Endothelial cell of umbilical vein (primary cell): ENCODE data around the gene FMN2.

ENCODE experiments used
- EZH2 ChIP-seq: IDR thresholded peaks from 2 replicates; pipeline ENCODE4 v1.6.1; 2012; ENCODE audit warnings: borderline replicate concordance, low read depth, mild to moderate bottlenecking, moderate library complexity, low read length, inconsistent platforms; ENCODE audit not compliant: severe bottlenecking
- JUN ChIP-seq: IDR thresholded peaks from 2 replicates; pipeline ENCODE4 v1.6.1; 2011; ENCODE audit warnings: borderline replicate concordance, low read depth; ENCODE audit not compliant: insufficient read length, insufficient read depth
- POLR2A ChIP-seq: IDR thresholded peaks from 2 replicates; pipeline ENCODE4 v1.6.1; 2012; ENCODE audit warnings: low read depth, mild to moderate bottlenecking, control low read depth, low read length
- POLR2AphosphoS5 ChIP-seq: IDR thresholded peaks from 2 replicates; pipeline ENCODE4 v1.6.1; 2012; ENCODE audit warnings: low read depth, mild to moderate bottlenecking, control low read depth, low read length, moderate library complexity; ENCODE audit not compliant: insufficient read depth
- TF ChIP-seq, protein P1 (sequence below), 2 donors: IDR thresholded peaks; 1 replicate in 1 of 2; 2 replicates in 1 of 2; pipeline ENCODE4 v1.5.1; 2011; ENCODE audit warnings: low read length in 2 of 2, mild to moderate bottlenecking in 2 of 2, moderate library complexity in 2 of 2, control low read depth in 1 of 2, inconsistent platforms in 1 of 2, low read depth in 1 of 2; ENCODE audit not compliant: insufficient read depth in 1 of 2; ENCODE audit errors: extremely low read depth in 1 of 2
- TF ChIP-seq, protein P2 (sequence below): IDR thresholded peaks from 2 replicates; pipeline ENCODE4 v1.6.1; 2011; ENCODE audit not compliant: insufficient read depth, insufficient read length

DNA sequence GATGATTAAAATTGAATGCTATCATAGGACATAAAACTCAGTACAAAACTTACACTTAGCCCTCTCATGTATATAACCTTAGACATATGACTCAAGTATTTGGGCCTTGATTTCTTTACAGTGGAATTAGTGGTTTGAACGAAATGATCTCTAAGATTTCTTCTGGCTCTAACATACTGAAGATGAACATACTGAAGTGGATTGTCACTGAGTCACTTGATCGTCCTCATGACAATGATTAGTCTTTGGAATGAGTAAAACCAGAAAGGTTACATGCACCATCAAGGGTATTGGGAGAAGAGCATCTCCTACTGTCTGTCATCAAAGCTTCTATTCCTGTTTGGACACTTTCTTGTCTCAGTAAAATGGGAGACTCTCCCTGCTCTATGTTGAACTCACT, 17.4 kb downstream of the FMN2 start:
- TF ChIP-seq, protein P1, sequence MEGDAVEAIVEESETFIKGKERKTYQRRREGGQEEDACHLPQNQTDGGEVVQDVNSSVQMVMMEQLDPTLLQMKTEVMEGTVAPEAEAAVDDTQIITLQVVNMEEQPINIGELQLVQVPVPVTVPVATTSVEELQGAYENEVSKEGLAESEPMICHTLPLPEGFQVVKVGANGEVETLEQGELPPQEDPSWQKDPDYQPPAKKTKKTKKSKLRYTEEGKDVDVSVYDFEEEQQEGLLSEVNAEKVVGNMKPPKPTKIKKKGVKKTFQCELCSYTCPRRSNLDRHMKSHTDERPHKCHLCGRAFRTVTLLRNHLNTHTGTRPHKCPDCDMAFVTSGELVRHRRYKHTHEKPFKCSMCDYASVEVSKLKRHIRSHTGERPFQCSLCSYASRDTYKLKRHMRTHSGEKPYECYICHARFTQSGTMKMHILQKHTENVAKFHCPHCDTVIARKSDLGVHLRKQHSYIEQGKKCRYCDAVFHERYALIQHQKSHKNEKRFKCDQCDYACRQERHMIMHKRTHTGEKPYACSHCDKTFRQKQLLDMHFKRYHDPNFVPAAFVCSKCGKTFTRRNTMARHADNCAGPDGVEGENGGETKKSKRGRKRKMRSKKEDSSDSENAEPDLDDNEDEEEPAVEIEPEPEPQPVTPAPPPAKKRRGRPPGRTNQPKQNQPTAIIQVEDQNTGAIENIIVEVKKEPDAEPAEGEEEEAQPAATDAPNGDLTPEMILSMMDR (IDR thresholded peaks at IDR 0.05; ENCODE audit: extremely low read depth in 1 of 2, insufficient read depth in 1 of 2, low read depth in 1 of 2, low read length in 2 of 2) = no peak
- TF ChIP-seq EZH2 = no peak
- TF ChIP-seq, protein P2, sequence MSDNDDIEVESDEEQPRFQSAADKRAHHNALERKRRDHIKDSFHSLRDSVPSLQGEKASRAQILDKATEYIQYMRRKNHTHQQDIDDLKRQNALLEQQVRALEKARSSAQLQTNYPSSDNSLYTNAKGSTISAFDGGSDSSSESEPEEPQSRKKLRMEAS = no peak
- TF ChIP-seq JUN = no peak
- TF ChIP-seq POLR2AphosphoS5 = no peak
- no peak for TF ChIP-seq POLR2A
